Right lobe of liver (tissue), 6 donors: Measurements from ENCODE around the gene PPP1R12A. TPM values are rescaled to one million over a fixed set of nuclear protein-coding genes. Genes with fewer than 3 reads are reported as not detected.

Source experiments
- ATAC-seq, 4 donors: fragments of 200-7000 bp; cut with Tn5 transposase; one replicate each; pipeline ENCODE4 v1.9.1; 2020; ENCODE audit warnings: mild to moderate bottlenecking in 4 of 4, moderate library complexity in 4 of 4
- DNase-seq, 3 donors: peaks; one replicate each; pipeline ENCODE4 v3.0.0-alpha.2; 2020
- H3K27ac ChIP-seq, 3 donors: fragments of 200-600 bp; one replicate each; pipeline ENCODE4 v1.8.0; 2022
- H3K27me3 ChIP-seq, 2 donors: fragments of 200-600 bp; one replicate each; pipeline ENCODE4 v1.8.0; 2022
- H3K36me3 ChIP-seq, 4 donors: fragments of 200-600 bp; sonication (generic) in 1 of 4; one replicate each; pipeline versions ENCODE4 v1.5.1 to v1.8.0; 2017 to 2022; ENCODE audit warnings: control low read depth in 1 of 4
- H3K4me1 ChIP-seq, 4 donors: fragments of 200-600 bp; sonication (generic) in 1 of 4; one replicate each; pipeline versions ENCODE4 v1.5.1 to v1.8.0; 2017 to 2022; ENCODE audit warnings: control low read depth in 1 of 4
- H3K4me3 ChIP-seq, 3 donors: fragments of 200-600 bp; one replicate each; pipeline ENCODE4 v1.8.0; 2022
- H3K9me3 ChIP-seq, 4 donors: fragments of 200-600 bp; sonication (generic) in 1 of 4; one replicate each; pipeline versions ENCODE4 v1.5.1 to v1.8.0; 2017 to 2022; ENCODE audit warnings: control low read depth in 1 of 4
- POLR2A ChIP-seq: fragments of 450-650 bp; IDR thresholded peaks from one replicate; pipeline ENCODE4 v1.6.1; 2017; ENCODE audit warnings: antibody characterized with exemption, mild to moderate bottlenecking
- WGBS: methylation state at CpG from one replicate; pipeline ENCODE4 v1.1.6; 2018; ENCODE audit warnings: low coverage, low lambda C conversion rate; ENCODE audit not compliant: insufficient coverage; ENCODE audit errors: missing lambda C conversion rate; 5-methylcytosine and 5-hydroxymethylcytosine counted together
- intact Hi-C, 2 donors: fragments of 100-400 bp; cut with DNase I; formaldehyde crosslinking; loops; one replicate each; pipeline versions ENCODE4 v1.11.2 to v1.14.1; 2022
- total RNA-seq, 6 experiments: library from RNA; depleted of rRNA in 2 of 6; stranded (reverse); fragments of >200 nt in 2 of 6; fragmentation: NEBNext Ultra II Directional in 3 of 6; extraction: Animal tissue kit (Norgen Biotek cat#: 25700) in 3 of 6; gene quantifications; one replicate each; pipeline versions ENCODE4 v1.1.0 to v1.2.4, GENCODE V29; 2016 to 2023
- TF ChIP-seq, protein P1 (sequence below), 4 donors: fragments of 200-600 bp in 3 of 4; fragments of 450-650 bp in 1 of 4; IDR thresholded peaks; one replicate each; pipeline versions ENCODE4 v1.5.1 to v1.8.0; 2016 to 2022; ENCODE audit warnings: antibody characterized with exemption in 4 of 4, mild to moderate bottlenecking in 2 of 4
- donor health status: DM: no; HTN: yes; CAD: no.
- donor health status: DM: no; HTN: no; CAD: no.
- donor health status: DM: no; HTN: no; CAD: no.
- donor health status: DM: no; HTN: yes; CAD: no.
- donor health status: DM: no; HTN: yes; CAD: no.

PPP1R12A gene
- total RNA-seq, 6 experiments from 2014 or later = 13.1 to 21.0 (median 19.2) TPM

GRCh38 chr12:79830440-79830839 lies 104.5 kb downstream of the PPP1R12A start:
- Histone ChIP-seq H3K4me1 (no peaks in the 10 kb centered on the region), H3K27me3 (no peaks in the 10 kb centered on the region), H3K36me3 (peaks cover 0 to 5% (median under 1%) of the 10 kb centered on the region in 4 donors), H3K27ac (no peak overlapping the region), H3K9me3 (no peaks in the 10 kb centered on the region), H3K4me3 (no peak overlapping the region)
- TF ChIP-seq, protein P1, sequence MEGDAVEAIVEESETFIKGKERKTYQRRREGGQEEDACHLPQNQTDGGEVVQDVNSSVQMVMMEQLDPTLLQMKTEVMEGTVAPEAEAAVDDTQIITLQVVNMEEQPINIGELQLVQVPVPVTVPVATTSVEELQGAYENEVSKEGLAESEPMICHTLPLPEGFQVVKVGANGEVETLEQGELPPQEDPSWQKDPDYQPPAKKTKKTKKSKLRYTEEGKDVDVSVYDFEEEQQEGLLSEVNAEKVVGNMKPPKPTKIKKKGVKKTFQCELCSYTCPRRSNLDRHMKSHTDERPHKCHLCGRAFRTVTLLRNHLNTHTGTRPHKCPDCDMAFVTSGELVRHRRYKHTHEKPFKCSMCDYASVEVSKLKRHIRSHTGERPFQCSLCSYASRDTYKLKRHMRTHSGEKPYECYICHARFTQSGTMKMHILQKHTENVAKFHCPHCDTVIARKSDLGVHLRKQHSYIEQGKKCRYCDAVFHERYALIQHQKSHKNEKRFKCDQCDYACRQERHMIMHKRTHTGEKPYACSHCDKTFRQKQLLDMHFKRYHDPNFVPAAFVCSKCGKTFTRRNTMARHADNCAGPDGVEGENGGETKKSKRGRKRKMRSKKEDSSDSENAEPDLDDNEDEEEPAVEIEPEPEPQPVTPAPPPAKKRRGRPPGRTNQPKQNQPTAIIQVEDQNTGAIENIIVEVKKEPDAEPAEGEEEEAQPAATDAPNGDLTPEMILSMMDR (IDR thresholded peaks at IDR 0.05) = no peak
- no peak for TF ChIP-seq POLR2A
- 65% methylated on average over 2 of the region's 2 CpGs for WGBS
- no peak for ATAC-seq
- no peak for DNase-seq
- intact Hi-C loops = no loop called here

DNA sequence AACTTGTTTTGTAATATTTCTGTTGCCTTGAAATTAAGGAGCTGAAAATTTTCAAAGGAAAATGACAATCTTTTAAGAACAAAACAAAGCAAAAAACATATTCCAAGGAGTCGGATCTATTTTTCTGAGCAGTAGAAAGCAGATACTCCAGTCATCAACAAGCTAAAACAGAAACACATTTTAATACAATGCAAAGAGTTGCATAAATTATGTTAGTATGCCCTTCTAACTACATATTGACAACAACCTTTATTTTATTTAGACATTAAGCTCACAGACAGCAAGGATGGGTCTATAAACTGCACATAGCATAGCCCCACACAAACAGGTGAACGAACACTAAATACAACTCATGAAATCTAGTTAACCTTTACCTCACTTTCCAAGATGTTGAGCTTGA lies 106.0 kb downstream of the PPP1R12A start:
- no peak overlapping the region for H3K27ac ChIP-seq
- H3K4me3 ChIP-seq = no peak overlapping the region
- H3K4me1 ChIP-seq = no peaks in the 10 kb centered on the region
- H3K36me3 ChIP-seq = peaks cover 0 to 5% (median under 1%) of the 10 kb centered on the region in 4 donors
- TF ChIP-seq, protein P1 (IDR thresholded peaks at IDR 0.05) = no peak
- no peak for TF ChIP-seq POLR2A
- ATAC-seq = no peak
- 100% methylated on average over 2 of the region's 2 CpGs for WGBS
- no peaks in the 10 kb centered on the region for H3K9me3 ChIP-seq
- no peak for DNase-seq
- intact Hi-C loops = no loop called here
- no peaks in the 10 kb centered on the region for H3K27me3 ChIP-seq

DNA sequence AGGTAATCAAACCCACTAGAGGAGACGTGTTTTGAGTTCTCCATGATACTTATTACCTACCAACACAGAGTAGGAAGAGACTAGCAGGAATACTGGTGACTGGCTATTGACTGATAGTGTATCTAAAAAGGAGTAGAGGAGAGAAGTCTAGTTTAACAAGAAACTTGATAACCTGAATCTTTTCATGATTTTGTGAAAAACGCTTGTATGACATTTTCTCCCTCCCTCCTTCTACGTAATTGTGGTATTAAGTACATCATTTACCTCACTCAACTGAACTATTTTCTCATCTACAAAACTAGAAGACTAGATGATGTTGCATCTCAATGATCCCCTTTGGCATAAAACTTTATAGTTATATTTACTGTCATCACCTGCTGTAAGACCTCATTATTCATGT lies 107.4 kb downstream of the PPP1R12A start:
- WGBS = 96% methylated on average over 2 of the region's 3 CpGs
- ATAC-seq (no peak), DNase-seq (no peak)
- intact Hi-C loops = no loop called here
- Histone ChIP-seq H3K9me3 (no peaks in the 10 kb centered on the region), H3K27ac (no peak overlapping the region), H3K4me3 (no peak overlapping the region), H3K27me3 (no peaks in the 10 kb centered on the region), H3K36me3 (peaks cover 0 to 5% (median under 1%) of the 10 kb centered on the region in 4 donors), H3K4me1 (no peaks in the 10 kb centered on the region)
- no peak for TF ChIP-seq POLR2A
- TF ChIP-seq, protein P1 (IDR thresholded peaks at IDR 0.05) = no peak

DNA sequence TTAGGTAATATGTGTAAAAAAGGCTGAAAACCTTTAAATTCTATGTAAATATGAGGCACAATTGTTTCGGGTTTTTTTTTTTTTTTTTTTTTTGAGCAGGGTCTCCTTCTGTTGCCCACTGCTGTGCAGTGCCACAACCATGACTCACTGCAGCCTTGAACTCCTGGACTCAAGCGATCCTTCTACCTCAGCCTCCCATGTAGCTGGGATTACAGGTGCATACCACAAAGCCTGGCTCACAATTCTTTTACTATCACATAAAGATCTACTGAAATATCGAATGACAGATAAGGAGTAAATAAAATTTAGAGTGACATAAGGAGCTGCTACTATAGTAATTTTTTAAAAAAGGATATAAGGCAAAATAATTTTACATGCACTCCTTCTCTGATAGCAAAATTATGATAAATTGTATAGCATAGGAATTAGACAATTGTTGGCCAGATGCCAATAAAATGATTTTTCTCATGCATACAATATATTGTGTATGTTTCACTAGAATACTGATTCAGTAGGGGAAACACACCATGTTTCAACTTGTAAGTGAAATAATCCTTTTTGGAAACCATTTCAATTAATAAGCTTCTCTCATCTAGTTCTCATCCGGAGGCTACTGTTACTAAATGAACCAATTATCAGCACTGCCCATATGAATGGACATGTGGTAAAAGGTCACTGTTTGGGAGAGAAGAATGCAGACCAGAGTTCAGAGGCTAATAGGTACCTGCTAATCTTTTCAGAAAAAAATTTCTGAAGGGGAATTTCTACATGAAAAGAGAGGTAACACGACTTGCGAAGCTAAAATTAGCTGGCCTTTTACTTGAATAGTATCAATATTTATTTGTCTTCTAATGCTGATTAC lies 108.4 kb downstream of the PPP1R12A start:
- DNase-seq (no peak), ATAC-seq (no peak)
- Histone ChIP-seq H3K27me3 (no peaks in the 10 kb centered on the region), H3K4me3 (no peak overlapping the region), H3K27ac (no peak overlapping the region), H3K9me3 (no peaks in the 10 kb centered on the region), H3K4me1 (no peaks in the 10 kb centered on the region), H3K36me3 (peaks cover 0 to 2% (median under 1%) of the 10 kb centered on the region in 4 donors)
- intact Hi-C loops = no loop called here
- 86% methylated on average over 6 of the region's 6 CpGs for WGBS
- TF ChIP-seq, protein P1 (IDR thresholded peaks at IDR 0.05) = no peak
